Mucosa of descending colon (tissue), 3 donors: Measurements from ENCODE around the gene FOXO4. TPM values are rescaled to one million over a fixed set of nuclear protein-coding genes. Genes with fewer than 3 reads are reported as not detected.

Experiments
- ATAC-seq: fragments of 200-7000 bp; cut with Tn5 transposase; one replicate; pipeline ENCODE4 v1.9.1; 2020; ENCODE audit warnings: mild to moderate bottlenecking, moderate library complexity
- DNase-seq, 3 donors: peaks; one replicate each; pipeline ENCODE4 v3.0.0-alpha.2; 2020
- H3K36me3 ChIP-seq: fragments of 200-600 bp; one replicate; pipeline ENCODE4 v1.8.0; 2021; ENCODE audit warnings: low read depth, mild to moderate bottlenecking
- H3K4me1 ChIP-seq: fragments of 200-600 bp; one replicate; pipeline ENCODE4 v1.8.0; 2021; ENCODE audit warnings: low read depth, mild to moderate bottlenecking
- H3K4me3 ChIP-seq: fragments of 200-600 bp; one replicate; pipeline ENCODE4 v1.8.0; 2021; ENCODE audit warnings: mild to moderate bottlenecking
- H3K9me3 ChIP-seq: fragments of 200-600 bp; one replicate; pipeline ENCODE4 v1.8.0; 2021; ENCODE audit warnings: mild to moderate bottlenecking
- intact Hi-C, 2 donors: fragments of 100-400 bp; cut with DNase I in 1 of 2; cut with micrococcal nuclease in 1 of 2; formaldehyde crosslinking; loops; one replicate each; pipeline versions ENCODE4 v1.11.0 to v1.11.1; 2022; cut with DNase I, micrococcal nuclease
- total RNA-seq, 3 donors: library from RNA; stranded (reverse); fragmentation: NEBNext Ultra II Directional in 2 of 3; extraction: Animal tissue kit (Norgen Biotek cat#: 25700) in 2 of 3; gene quantifications; one replicate each; pipeline versions ENCODE4 v1.2.1 to v1.2.4, GENCODE V29; 2021 to 2023
- TF ChIP-seq, protein P1 (sequence below): fragments of 200-600 bp; IDR thresholded peaks from one replicate; pipeline ENCODE4 v1.8.0; 2022; ENCODE audit warnings: antibody characterized with exemption, mild to moderate bottlenecking
- donor health status: DM: no; HTN: no; CAD: no; lungs with moderate emphysema.
- donor health status: DM: no; HTN: no; CAD: no.
- donor health status: DM: no; HTN: yes; CAD: no.

Gene FOXO4
- total RNA-seq, 3 donors from 2014 or later = 26.9 to 74.6 (median 53.1) TPM

- no peak for ATAC-seq
- H3K4me3 ChIP-seq = no peak within 1 kb of the TSS
- TF ChIP-seq, protein P1, sequence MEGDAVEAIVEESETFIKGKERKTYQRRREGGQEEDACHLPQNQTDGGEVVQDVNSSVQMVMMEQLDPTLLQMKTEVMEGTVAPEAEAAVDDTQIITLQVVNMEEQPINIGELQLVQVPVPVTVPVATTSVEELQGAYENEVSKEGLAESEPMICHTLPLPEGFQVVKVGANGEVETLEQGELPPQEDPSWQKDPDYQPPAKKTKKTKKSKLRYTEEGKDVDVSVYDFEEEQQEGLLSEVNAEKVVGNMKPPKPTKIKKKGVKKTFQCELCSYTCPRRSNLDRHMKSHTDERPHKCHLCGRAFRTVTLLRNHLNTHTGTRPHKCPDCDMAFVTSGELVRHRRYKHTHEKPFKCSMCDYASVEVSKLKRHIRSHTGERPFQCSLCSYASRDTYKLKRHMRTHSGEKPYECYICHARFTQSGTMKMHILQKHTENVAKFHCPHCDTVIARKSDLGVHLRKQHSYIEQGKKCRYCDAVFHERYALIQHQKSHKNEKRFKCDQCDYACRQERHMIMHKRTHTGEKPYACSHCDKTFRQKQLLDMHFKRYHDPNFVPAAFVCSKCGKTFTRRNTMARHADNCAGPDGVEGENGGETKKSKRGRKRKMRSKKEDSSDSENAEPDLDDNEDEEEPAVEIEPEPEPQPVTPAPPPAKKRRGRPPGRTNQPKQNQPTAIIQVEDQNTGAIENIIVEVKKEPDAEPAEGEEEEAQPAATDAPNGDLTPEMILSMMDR = no peak
- no peaks in the 10 kb centered on the region for H3K4me1 ChIP-seq
- no peak for DNase-seq
- H3K9me3 ChIP-seq = no peaks in the 10 kb centered on the region
- H3K36me3 ChIP-seq = no peaks in the 10 kb centered on the region
- intact Hi-C loops = no loop called here
Observed at GRCh38 chrX:71106427-71106826, 10.8 kb downstream of the FOXO4 start, which contains the start of gene CXorf65. TSS of gene CXorf65 (minus strand) at chrX:71106740. CDS start at chrX:71106556, 184 bp downstream.

GRCh38 chrX:71107245-71107644 is 11.6 kb downstream of the FOXO4 start:
- intact Hi-C loops = no loop called here
- ATAC-seq (no peak), DNase-seq (no peak)
- no peak overlapping the region for H3K4me3 ChIP-seq
- H3K9me3 ChIP-seq = no peaks in the 10 kb centered on the region
- no peaks in the 10 kb centered on the region for H3K4me1 ChIP-seq
- no peaks in the 10 kb centered on the region for H3K36me3 ChIP-seq
- TF ChIP-seq, protein P1 = no peak

- Histone ChIP-seq H3K36me3 (no peaks in the 10 kb centered on the region), H3K4me3 (no peak overlapping the region), H3K9me3 (no peaks in the 10 kb centered on the region), H3K4me1 (no peaks in the 10 kb centered on the region)
- ATAC-seq (peak; percentile 14), DNase-seq (no peak)
- TF ChIP-seq, protein P1 = no peak
- intact Hi-C loops = no loop called here
Observed at GRCh38 chrX:71107762-71108360, 12.2 kb downstream of the FOXO4 start.

- intact Hi-C loops = no loop called here
- no peaks in the 10 kb centered on the region for H3K36me3 ChIP-seq
- DNase-seq = no peak
- TF ChIP-seq, protein P1 = no peak
- H3K9me3 ChIP-seq = no peaks in the 10 kb centered on the region
- H3K4me3 ChIP-seq = no peak overlapping the region
- ATAC-seq = no peak
- H3K4me1 ChIP-seq = no peaks in the 10 kb centered on the region
Observed at GRCh38 chrX:71109051-71109450, 13.4 kb downstream of the FOXO4 start.

- Histone ChIP-seq H3K4me3 (no peak within 1 kb of the TSS), H3K9me3 (no peaks in the 10 kb centered on the region), H3K36me3 (no peaks in the 10 kb centered on the region), H3K4me1 (no peaks in the 10 kb centered on the region)
- intact Hi-C loops = no loop called here
- TF ChIP-seq, protein P1 = no peak
- ATAC-seq (peak; percentile 97), DNase-seq (peak; percentile 50 to 77 (median 60))
Observed at GRCh38 chrX:71111141-71111843, 15.6 kb downstream of the FOXO4 start, which contains the start of gene IL2RG. TSS of gene IL2RG (minus strand) at chrX:71111577. CDS start at chrX:71111539, 38 bp downstream.
